IMR-90 (cell line): ENCODE measurements around the gene CTDSP1. TPM values are rescaled to one million over a fixed set of nuclear protein-coding genes. Genes with fewer than 3 reads are reported as not detected.

Source experiments
- ATAC-seq: fragments of 200-7000 bp; cut with Tn5 transposase; 2 replicates; pipeline ENCODE4 v1.9.1; 2020; ENCODE audit warnings: low read depth, mild to moderate bottlenecking, moderate library complexity
- BruUV-seq: library from RNA; stranded (reverse); fragments of 400-500 nt; replicated peaks from 2 replicates; lab custom pipeline; 2021; lab: Mats Ljungman, UMichigan
- CTCF ChIA-PET: fragments of 300-600 bp; formaldehyde crosslinking; extraction: SDS; loops from one replicate; lab custom pipeline; 2021; ENCODE audit warnings: antibody characterized with exemption; lab: Yijun Ruan, JAX
- POLR2A ChIA-PET: fragments of 300-600 bp; sonication (Branson Sonifier 250); formaldehyde crosslinking; loops from one replicate; lab custom pipeline; 2022; ENCODE audit warnings: antibody characterized with exemption; ENCODE audit not compliant: unreplicated experiment; lab: Charles Lee
- DNase-seq: peaks from one replicate; pipeline ENCODE4 v3.0.0; 2013
- H2AFZ ChIP-seq: replicated peaks from 2 replicates; pipeline ENCODE3; 2013; ENCODE audit warnings: low read length, mild to moderate bottlenecking; ENCODE audit not compliant: poor library complexity
- H2AK5ac ChIP-seq: 2 replicates; pipeline ENCODE4 v1.6.1; 2013; ENCODE audit warnings: low read depth, low read length, inconsistent platforms
- H2AK9ac ChIP-seq: replicated peaks from 2 replicates; pipeline ENCODE3; 2013; ENCODE audit warnings: mild to moderate bottlenecking, low read depth, low read length, moderate library complexity; ENCODE audit not compliant: poor library complexity
- H2BK120ac ChIP-seq: 2 replicates; pipeline ENCODE4 v1.6.1; 2013; ENCODE audit warnings: low read depth, low read length, inconsistent platforms
- H2BK15ac ChIP-seq: 3 replicates; pipeline ENCODE4 v1.6.1; 2013; ENCODE audit warnings: low read depth, low read length, inconsistent platforms
- H2BK20ac ChIP-seq: 2 replicates; pipeline ENCODE4 v1.6.1; 2013; ENCODE audit warnings: low read depth, mild to moderate bottlenecking, inconsistent platforms, low read length, moderate library complexity
- H2BK5ac ChIP-seq: 2 replicates; pipeline ENCODE4 v1.6.1; 2013; ENCODE audit warnings: mild to moderate bottlenecking, low read depth, low read length, inconsistent platforms; ENCODE audit not compliant: poor library complexity, severe bottlenecking
- H3K14ac ChIP-seq: replicated peaks from 2 replicates; pipeline ENCODE4 v1.6.1; 2013; ENCODE audit warnings: low read depth, low read length, inconsistent platforms
- H3K18ac ChIP-seq: 2 replicates; pipeline ENCODE4 v1.6.1; 2013; ENCODE audit warnings: low read depth, low read length, control low read depth
- H3K23ac ChIP-seq: 2 replicates; pipeline ENCODE4 v1.6.1; 2013; ENCODE audit warnings: low read depth, low read length, inconsistent platforms
- H3K27ac ChIP-seq: 2 replicates; pipeline ENCODE4 v1.5.1; 2013; ENCODE audit warnings: mild to moderate bottlenecking, control low read depth, low read length; ENCODE audit not compliant: insufficient read depth
- H3K27me3 ChIP-seq: 2 replicates; pipeline ENCODE4 v1.6.1; 2013; ENCODE audit warnings: low read length; ENCODE audit not compliant: control insufficient read depth, insufficient read depth
- H3K36me3 ChIP-seq: 2 replicates; pipeline ENCODE4 v1.6.1; 2013; ENCODE audit warnings: low read length, mixed read lengths; ENCODE audit not compliant: control insufficient read depth, insufficient read depth
- H3K4ac ChIP-seq: 2 replicates; pipeline ENCODE4 v1.6.1; 2013; ENCODE audit warnings: low read depth, low read length, inconsistent platforms
- H3K4me1 ChIP-seq: 2 replicates; pipeline ENCODE4 v1.6.1; 2013; ENCODE audit warnings: low read length, mixed read lengths; ENCODE audit not compliant: control insufficient read depth, insufficient read depth
- H3K4me2 ChIP-seq: 2 replicates; pipeline ENCODE4 v1.6.1; 2013; ENCODE audit warnings: low read depth, mild to moderate bottlenecking, control low read depth, low read length, moderate library complexity
- H3K4me3 ChIP-seq: 2 replicates; pipeline ENCODE4 v1.5.1; 2013; ENCODE audit warnings: low read depth, mild to moderate bottlenecking, control low read depth, low read length, moderate library complexity; ENCODE audit not compliant: insufficient read depth
- H3K56ac ChIP-seq: 2 replicates; pipeline ENCODE4 v1.6.1; 2013; ENCODE audit warnings: low read length, inconsistent platforms; ENCODE audit not compliant: insufficient read depth; ENCODE audit errors: extremely low read depth
- H3K79me1 ChIP-seq, 2 experiments: 2 replicates each; pipeline ENCODE4 v1.6.1; 2013; ENCODE audit warnings: low read length in 2 of 2, inconsistent platforms in 1 of 2, low read depth in 1 of 2
- H3K9ac ChIP-seq: 2 replicates; pipeline ENCODE4 v1.6.1; 2013; ENCODE audit warnings: low read depth, low read length, control low read depth
- H3K9me1 ChIP-seq: 2 replicates; pipeline ENCODE4 v1.6.1; 2013; ENCODE audit warnings: low read length, inconsistent platforms; ENCODE audit not compliant: insufficient read depth
- H3K9me3 ChIP-seq: 2 replicates; pipeline ENCODE4 v1.6.1; 2013; ENCODE audit warnings: low read length; ENCODE audit not compliant: control insufficient read depth, insufficient read depth
- H4K20me1 ChIP-seq: 2 replicates; pipeline ENCODE4 v1.6.1; 2013; ENCODE audit warnings: low read length, inconsistent platforms; ENCODE audit not compliant: insufficient read depth
- H4K5ac ChIP-seq: 2 replicates; pipeline ENCODE4 v1.6.1; 2013; ENCODE audit warnings: mild to moderate bottlenecking, low read depth, low read length, control low read depth
- H4K8ac ChIP-seq, 2 experiments: 2 replicates each; pipeline ENCODE4 v1.6.1; 2013; ENCODE audit warnings: low read depth in 2 of 2, low read length in 2 of 2, control low read depth in 1 of 2, inconsistent platforms in 1 of 2
- H4K91ac ChIP-seq: 2 replicates; pipeline ENCODE4 v1.6.1; 2013; ENCODE audit warnings: low read depth, low read length, inconsistent platforms; ENCODE audit not compliant: insufficient read depth
- BHLHE40 ChIP-seq: fragments of 150-350 bp; IDR thresholded peaks from 2 replicates; pipeline ENCODE4 v1.6.1; 2016; ENCODE audit warnings: mild to moderate bottlenecking, low read depth, low read length
- ELK1 ChIP-seq: fragments of 150-350 bp; IDR thresholded peaks from 2 replicates; pipeline ENCODE4 v1.6.1; 2016; ENCODE audit warnings: low read depth, mild to moderate bottlenecking, low read length, moderate library complexity, borderline replicate concordance
- MAZ ChIP-seq: IDR thresholded peaks from 2 replicates; pipeline ENCODE4 v1.6.1; 2012; ENCODE audit warnings: low read depth, mild to moderate bottlenecking, low read length, improper control_type of control experiment, moderate library complexity, borderline replicate concordance
- MXI1 ChIP-seq: IDR thresholded peaks from 2 replicates; pipeline ENCODE4 v1.6.1; 2012; ENCODE audit warnings: low read depth, mild to moderate bottlenecking, low read length, moderate library complexity, borderline replicate concordance
- USF2 ChIP-seq: fragments of 150-350 bp; IDR thresholded peaks from 2 replicates; pipeline ENCODE4 v1.6.1; 2017; ENCODE audit warnings: mild to moderate bottlenecking, antibody characterized with exemption, low read length, low read depth
- WGBS, 2 experiments: methylation state at CpG; one replicate each; pipeline versions ENCODE4 v1.1.5 to v1.1.7; 2013; ENCODE audit warnings: missing lambda C conversion rate in 2 of 2; ENCODE audit not compliant: insufficient read length in 1 of 2; ENCODE audit errors: extremely low coverage in 2 of 2; 5-methylcytosine and 5-hydroxymethylcytosine counted together
- dilution Hi-C: fragments of 300-500 bp; cut with HindIII; formaldehyde crosslinking; loops from one replicate; pipeline ENCODE4 v1.14.3; 2018; ENCODE audit warnings: low sequenced_read_pairs; ENCODE audit not compliant: unreplicated experiment
- in situ Hi-C: fragments of 300-500 bp; cut with MboI; formaldehyde crosslinking; loops from 3 replicates; pipeline ENCODE4 v1.14.3; 2019; ENCODE audit warnings: low sequenced_read_pairs, inconsistent platforms, mixed read lengths
- intact Hi-C: fragments of 100-400 bp; cut with micrococcal nuclease; formaldehyde crosslinking; loops from 2 replicates; pipeline ENCODE4 v1.10.0; 2022
- polyA plus RNA-seq, 3 experiments: library from polyadenylated mRNA; depleted of rRNA; stranded (reverse); fragments of >200 nt; gene quantifications; 2 replicates each; pipeline ENCODE4 v1.2.3, GENCODE V29; 2012; ENCODE audit warnings: low replicate concordance in 1 of 3
- total RNA-seq: library from RNA; depleted of rRNA; stranded (reverse); fragments of >200 nt; gene quantifications from 2 replicates; pipeline ENCODE4 v1.2.3, GENCODE V29; 2012

The CTDSP1 gene
- total and polyA plus RNA-seq, 2 of the 4 experiments (the other 2 are of a cell fraction), result 19.7 to 64.3 TPM

GRCh38 chr2:218396688-218397462, 2.8 kb upstream of the CTDSP1 start:
- peaks cover 3% of the 10 kb centered on the region; the same call in 1 of the 2 replicates for H3K36me3 ChIP-seq
- in situ Hi-C loops (loop anchor here (10.0 kb wide), 1 partner anchor 122 kb away; the partner anchor contains the start of genes AAMP and PNKD), dilution Hi-C loops (no loop called here)

More at GRCh38 chr2:218396688-218397462, 2.8 kb upstream of the CTDSP1 start:
- H3K4ac ChIP-seq, result peak overlapping the region; percentile 92
- H4K5ac ChIP-seq, result peak overlapping the region; percentile 94
- ATAC-seq, result no peak
- peak overlapping the region; percentile 91 for H3K14ac ChIP-seq
- peak overlapping the region; percentile 98 for H2BK5ac ChIP-seq
- H3K4me3 ChIP-seq, result peak overlapping the region; percentile 85
- intact Hi-C loops, result loop anchor here (1.0 to 2.0 kb wide), 3 partner anchors 96 to 125 kb away; partner anchors contain the start of gene TMBIM1
- no TSS peak for BruUV-seq
- H3K27ac ChIP-seq, result peak overlapping the region; percentile 99
- H3K18ac ChIP-seq, result peak overlapping the region; percentile 98
- H3K79me1 ChIP-seq, result peaks cover 6 to 19% of the 10 kb centered on the region in 2 experiments; a peak in 3 of 4 replicates
- WGBS, 2 experiments, result 6% methylated on average over 12 of the region's 27 CpGs; no CpG with 5 or more reads in 1 of the 2 experiments
- CTCF ChIA-PET, result interaction anchor here (0.6 kb wide), 2 partner anchors 34 to 101 kb away, joined by 3 to 6 read pairs; no protein-coding TSS in a partner anchor
- H2AK5ac ChIP-seq, result peak overlapping the region; percentile 95
- H2AK9ac ChIP-seq, result peak overlapping the region; percentile 88
- peak overlapping the region; percentile 62; the same call in 2 of the 3 replicates for H2BK15ac ChIP-seq
- peak overlapping the region; percentile 90 for H3K4me2 ChIP-seq
- TF ChIP-seq BHLHE40 (peak; percentile 37), USF2 (peak; percentile 23; the same call in 1 of the 2 replicates), MXI1 (peak; percentile 19; the same call in 1 of the 2 replicates), MAZ (peak; percentile 38; the same call in 1 of the 2 replicates), ELK1 (no peak)
- H3K4me1 ChIP-seq, result peaks cover 25% of the 10 kb centered on the region
- H3K27me3 ChIP-seq, result no peaks in the 10 kb centered on the region
- peak overlapping the region; percentile 99 for H4K91ac ChIP-seq
- no peaks in the 10 kb centered on the region for H3K9me3 ChIP-seq
- H3K56ac ChIP-seq, result peak overlapping the region; percentile 96
- H2AFZ ChIP-seq, result peak overlapping the region; percentile 97
- H2BK120ac ChIP-seq, result peak overlapping the region; percentile 97
- peak overlapping the region; percentile 70 to 94 for H4K8ac ChIP-seq
- DNase-seq, result peak; percentile 67
- H2BK20ac ChIP-seq, result peak overlapping the region; percentile 56
- H4K20me1 ChIP-seq, result peaks cover 9% of the 10 kb centered on the region; the same call in 1 of the 2 replicates
- H3K23ac ChIP-seq, result peak overlapping the region; percentile 43; the same call in 1 of the 2 replicates
- peak overlapping the region; percentile 95 for H3K9ac ChIP-seq
- 0 out of 2 replicates have a peak, but pooled peaks cover 2% of the 10 kb centered on the region for H3K9me1 ChIP-seq
- POLR2A ChIA-PET, result interaction anchor here (0.6 to 1.0 kb wide), 3 partner anchors 24 to 110 kb away, joined by 3 read pairs; no protein-coding TSS in a partner anchor
